ENCODE results near the gene PTPRT.

Gene PTPRT

GRCh38 chr20:42788707-42789106, 401.0 kb downstream of the PTPRT start:
- POLR2A ChIA-PET = no interaction called here
- H3K4me3 ChIP-seq (ENCODE audit: low read depth, low read length) = no peak overlapping the region
- CTCF ChIA-PET = no interaction called here
- TF ChIP-seq KLF10 (tag by site-specific recombination; IDR thresholded peaks at IDR 0.05) = no peak
- no peak for TF ChIP-seq ZNF530 (tag by site-specific recombination; IDR thresholded peaks at IDR 0.05; ENCODE audit: low read depth)
- TF ChIP-seq ZNF292 (tag by site-specific recombination; IDR thresholded peaks at IDR 0.05; ENCODE audit: borderline replicate concordance, low read depth) = no peak
- no peak for TF ChIP-seq ZNF362 (tag by site-specific recombination; IDR thresholded peaks at IDR 0.05)
- TF ChIP-seq ZNF155 (tag by site-specific recombination; IDR thresholded peaks at IDR 0.05) = no peak
- TF ChIP-seq ZFP37 (tag by site-specific recombination; IDR thresholded peaks at IDR 0.05) = no peak
- no peak for TF ChIP-seq ZBTB7A (tag by site-specific recombination; IDR thresholded peaks at IDR 0.05; ENCODE audit: low read depth)
- no peak for TF ChIP-seq ZSCAN16 (tag by site-specific recombination; IDR thresholded peaks at IDR 0.05)
- TF ChIP-seq IKZF3 (tag by site-specific recombination; IDR thresholded peaks at IDR 0.05) = no peak
- no peak for TF ChIP-seq ZNF146 (tag by site-specific recombination; IDR thresholded peaks at IDR 0.05)
- TF ChIP-seq ZNF341 (tag by site-specific recombination; IDR thresholded peaks at IDR 0.05; ENCODE audit: low read depth) = no peak
- no peak for TF ChIP-seq MEIS1 (CRISPR knock-in tag; IDR thresholded peaks at IDR 0.05; ENCODE audit: borderline replicate concordance)
- no peak for TF ChIP-seq ZNF704 (tag by site-specific recombination; IDR thresholded peaks at IDR 0.05)
- no peak for TF ChIP-seq KLF8 (tag by site-specific recombination; IDR thresholded peaks at IDR 0.05)
- no peak for TF ChIP-seq ZNF280D (tag by site-specific recombination; IDR thresholded peaks at IDR 0.05)
- no peak overlapping the region for H3K27ac ChIP-seq (ENCODE audit: extremely low read depth, low read depth, low read length)
- no peaks in the 10 kb centered on the region for H3K36me3 ChIP-seq (ENCODE audit: control insufficient read depth in 2 of 2, insufficient read depth in 1 of 2, low read length in 2 of 2)
- no peaks in the 10 kb centered on the region for H3K4me1 ChIP-seq (ENCODE audit: control insufficient read depth, insufficient read depth, low read length)
- H3K9me3 ChIP-seq (ENCODE audit: control insufficient read depth, insufficient read depth, low read depth, low read length) = no peaks in the 10 kb centered on the region

GRCh38 chr20:42785041-42785440, 404.7 kb downstream of the PTPRT start:
- no peaks in the 10 kb centered on the region for H3K4me1 ChIP-seq (ENCODE audit: control insufficient read depth, insufficient read depth, low read length)
- CTCF ChIA-PET = no interaction called here
- POLR2A ChIA-PET = no interaction called here
- no peak overlapping the region for H3K4me3 ChIP-seq (ENCODE audit: low read depth, low read length)
- no peaks in the 10 kb centered on the region for H3K36me3 ChIP-seq (ENCODE audit: control insufficient read depth in 2 of 2, insufficient read depth in 1 of 2, low read length in 2 of 2)
- no peak overlapping the region for H3K27ac ChIP-seq (ENCODE audit: extremely low read depth, low read depth, low read length)
- H3K9me3 ChIP-seq (ENCODE audit: control insufficient read depth, insufficient read depth, low read depth, low read length) = no peaks in the 10 kb centered on the region
- TF ChIP-seq ZNF623 (tag by site-specific recombination; IDR thresholded peaks at IDR 0.05) (no peak), ZBTB8A (tag by site-specific recombination; IDR thresholded peaks at IDR 0.05) (no peak), HOXD13 (CRISPR knock-in tag; IDR thresholded peaks at IDR 0.05; ENCODE audit: borderline replicate concordance) (no peak), ZNF155 (tag by site-specific recombination; IDR thresholded peaks at IDR 0.05) (no peak), ZNF658 (tag by site-specific recombination; IDR thresholded peaks at IDR 0.05) (no peak), ZNF791 (tag by site-specific recombination; IDR thresholded peaks at IDR 0.05) (no peak), ZNF18 (tag by site-specific recombination; IDR thresholded peaks at IDR 0.05) (no peak), OSR2 (tag by site-specific recombination; IDR thresholded peaks at IDR 0.05) (no peak), PRDM10 (tag by site-specific recombination; IDR thresholded peaks at IDR 0.05) (no peak), ZBTB49 (tag by site-specific recombination; IDR thresholded peaks at IDR 0.05; ENCODE audit: low read depth) (no peak)
